Tibial nerve (tissue), 4 donors: ENCODE results near the gene JAGN1. TPM values are rescaled to one million over a fixed set of nuclear protein-coding genes. Genes with fewer than 3 reads are reported as not detected.

Experiments used
- DNase-seq, 2 donors: peaks; one replicate each; pipeline ENCODE4 v3.0.0-alpha.2; 2019; ENCODE audit warnings: low spot score in 2 of 2
- H3K27ac ChIP-seq, 4 donors: fragments of 200-600 bp; sonication (generic) in 3 of 4; one replicate each; pipeline ENCODE4 v1.5.1; 2017 to 2019; ENCODE audit warnings: mild to moderate bottlenecking in 1 of 4
- H3K27me3 ChIP-seq, 2 donors: fragments of 200-600 bp; sonication (generic) in 1 of 2; one replicate each; pipeline versions ENCODE4 v1.5.1 to v1.6.0; 2017 to 2019
- H3K36me3 ChIP-seq, 3 donors: fragments of 200-600 bp; sonication (generic); one replicate each; pipeline ENCODE4 v1.5.1; 2018 to 2019
- H3K4me1 ChIP-seq, 4 donors: fragments of 200-600 bp; sonication (generic) in 3 of 4; one replicate each; pipeline ENCODE4 v1.5.1; 2017 to 2019
- H3K4me3 ChIP-seq, 4 donors: fragments of 200-600 bp; sonication (generic) in 3 of 4; one replicate each; pipeline ENCODE4 v1.5.1; 2017 to 2019; ENCODE audit warnings: mild to moderate bottlenecking in 1 of 4, moderate library complexity in 1 of 4
- H3K9me3 ChIP-seq, 4 donors: fragments of 200-600 bp; sonication (generic) in 3 of 4; one replicate each; pipeline ENCODE4 v1.5.1; 2017 to 2019
- CTCF ChIP-seq, 5 experiments: fragments of 200-600 bp in 3 of 5; fragments of 450-650 bp in 2 of 5; sonication (generic) in 3 of 5; IDR thresholded peaks; one replicate each; pipeline ENCODE4 v1.5.1; 2016 to 2019; ENCODE audit warnings: antibody characterized with exemption in 5 of 5, mild to moderate bottlenecking in 3 of 5, moderate library complexity in 2 of 5
- EP300 ChIP-seq, 2 donors: sonication (generic); formaldehyde crosslinking; IDR thresholded peaks; one replicate each; pipeline ENCODE4 v1.6.1; 2017; ENCODE audit warnings: antibody characterized with exemption in 2 of 2, mild to moderate bottlenecking in 1 of 2
- POLR2A ChIP-seq, 2 donors: fragments of 450-650 bp; IDR thresholded peaks; one replicate each; pipeline ENCODE4 v1.6.1; 2017; ENCODE audit warnings: antibody characterized with exemption in 2 of 2, mild to moderate bottlenecking in 2 of 2, moderate library complexity in 2 of 2
- WGBS, 2 donors: methylation state at CpG; one replicate each; pipeline ENCODE4 v1.1.5; 2018; 5-methylcytosine and 5-hydroxymethylcytosine counted together
- total RNA-seq, 4 donors: library from RNA; depleted of rRNA; stranded (reverse); fragments of >200 nt; gene quantifications; one replicate each; pipeline ENCODE4 v1.1.0, GENCODE V29; 2016

JAGN1 gene
- total RNA-seq, 4 donors from 2014 or later: 21.6 to 46.7 (median 34.7) TPM

GRCh38 chr3:9903904-9904303 is 13.5 kb downstream of the JAGN1 start:
- Histone ChIP-seq H3K9me3 (no peaks in the 10 kb centered on the region), H3K36me3 (no peaks in the 10 kb centered on the region), H3K27me3 (no peaks in the 10 kb centered on the region), H3K27ac (peak overlapping the region in 1 of 4 donors; percentile 76), H3K4me1 (peaks cover 0 to 21% (median 6%) of the 10 kb centered on the region in 4 donors), H3K4me3 (no peak overlapping the region)
- TF ChIP-seq EP300 (IDR thresholded peaks at IDR 0.05) (no peak), POLR2A (IDR thresholded peaks at IDR 0.05) (no peak), CTCF (IDR thresholded peaks at IDR 0.05) (no peak)
- WGBS, 2 donors: 93% methylated on average over 4 of the region's 4 CpGs
- DNase-seq: no peak

- H3K9me3 ChIP-seq: no peaks in the 10 kb centered on the region
- H3K36me3 ChIP-seq: no peaks in the 10 kb centered on the region
- TF ChIP-seq EP300 (IDR thresholded peaks at IDR 0.05) (no peak), POLR2A (IDR thresholded peaks at IDR 0.05) (no peak), CTCF (IDR thresholded peaks at IDR 0.05) (no peak)
- no peaks in the 10 kb centered on the region for H3K27me3 ChIP-seq
- no peak overlapping the region for H3K27ac ChIP-seq
- WGBS, 2 donors: 94 to 95% methylated on average over 5 of the region's 5 CpGs
- H3K4me3 ChIP-seq: no peak overlapping the region
- no peak for DNase-seq
- H3K4me1 ChIP-seq: peaks cover 0 to 18% (median 6%) of the 10 kb centered on the region in 4 donors
Measured at GRCh38 chr3:9906480-9906879, 16.1 kb downstream of the JAGN1 start.

GRCh38 chr3:9908286-9908685 is 17.9 kb downstream of the JAGN1 start:
- H3K9me3 ChIP-seq: no peaks in the 10 kb centered on the region
- H3K4me1 ChIP-seq: peaks cover 0 to 5% (median 0%) of the 10 kb centered on the region in 4 donors
- no peak for TF ChIP-seq CTCF (IDR thresholded peaks at IDR 0.05)
- no peak for TF ChIP-seq EP300 (IDR thresholded peaks at IDR 0.05)
- TF ChIP-seq POLR2A (IDR thresholded peaks at IDR 0.05): no peak
- no peak overlapping the region for H3K27ac ChIP-seq
- H3K4me3 ChIP-seq: no peak overlapping the region
- DNase-seq: no peak
- H3K36me3 ChIP-seq: no peaks in the 10 kb centered on the region
- H3K27me3 ChIP-seq: no peaks in the 10 kb centered on the region
- WGBS, 2 donors: 76 to 82% methylated on average over 3 of the region's 3 CpGs

- H3K27me3 ChIP-seq: no peaks in the 10 kb centered on the region
- H3K4me1 ChIP-seq: peaks cover 0 to 11% (median 3%) of the 10 kb centered on the region in 4 donors
- H3K4me3 ChIP-seq: no peak overlapping the region
- no peak for TF ChIP-seq POLR2A (IDR thresholded peaks at IDR 0.05)
- no peak for TF ChIP-seq EP300 (IDR thresholded peaks at IDR 0.05)
- TF ChIP-seq CTCF (IDR thresholded peaks at IDR 0.05): no peak
- no peaks in the 10 kb centered on the region for H3K9me3 ChIP-seq
- no peaks in the 10 kb centered on the region for H3K36me3 ChIP-seq
- H3K27ac ChIP-seq: no peak overlapping the region
- DNase-seq: no peak
- WGBS, 2 donors: 88 to 89% methylated on average over 7 of the region's 7 CpGs
Measured at GRCh38 chr3:9909221-9910013, 19.0 kb downstream of the JAGN1 start.

GRCh38 chr3:9911863-9912262 is 21.5 kb downstream of the JAGN1 start:
- Histone ChIP-seq H3K27ac (no peak overlapping the region), H3K4me1 (peaks cover 0 to 31% (median 20%) of the 10 kb centered on the region in 4 donors), H3K36me3 (no peaks in the 10 kb centered on the region), H3K4me3 (no peak overlapping the region), H3K9me3 (no peaks in the 10 kb centered on the region), H3K27me3 (no peaks in the 10 kb centered on the region)
- TF ChIP-seq CTCF (IDR thresholded peaks at IDR 0.05): no peak
- no peak for TF ChIP-seq POLR2A (IDR thresholded peaks at IDR 0.05)
- no peak for TF ChIP-seq EP300 (IDR thresholded peaks at IDR 0.05)
- DNase-seq: no peak
- WGBS, 2 donors: 75 to 78% methylated on average over 8 of the region's 8 CpGs
